ENCODE data around the gene UBA5.

UBA5 gene

GRCh38 chr3:132655471-132655870 lies 4.7 kb upstream of the UBA5 start (continued):
- no peak for TF ChIP-seq TRIM28 (IDR thresholded peaks at IDR 0.05; ENCODE audit: borderline replicate concordance, low read length)
- no peak for TF ChIP-seq ZNF48 (tag by site-specific recombination; IDR thresholded peaks at IDR 0.05)
- no peak for TF ChIP-seq ZNF10 (tag by site-specific recombination; IDR thresholded peaks at IDR 0.05)

GRCh38 chr3:132657869-132658747 lies 2.0 kb upstream of the UBA5 start:
- ChIA-PET POLR2A (no interaction called here), CTCF (interaction anchor here (0.8 to 2.3 kb wide), 2 partner anchors 122 to 632 kb away, joined by 3 to 7 read pairs; no protein-coding TSS in a partner anchor)
- Histone ChIP-seq H3K27ac (ENCODE audit: extremely low read depth, low read depth, low read length) (no peak overlapping the region), H3K36me3 (ENCODE audit: control insufficient read depth in 2 of 2, insufficient read depth in 1 of 2, low read length in 2 of 2) (no peaks in the 10 kb centered on the region), H3K4me3 (ENCODE audit: low read depth, low read length) (peak overlapping the region; percentile 98), H3K9me3 (ENCODE audit: control insufficient read depth, insufficient read depth, low read depth, low read length) (no peaks in the 10 kb centered on the region), H3K4me1 (ENCODE audit: control insufficient read depth, insufficient read depth, low read length) (no peaks in the 10 kb centered on the region)
- TF ChIP-seq ZNF530 (tag by site-specific recombination; IDR thresholded peaks at IDR 0.05; ENCODE audit: low read depth): no peak
- TF ChIP-seq ZNF354C (tag by site-specific recombination; IDR thresholded peaks at IDR 0.05; ENCODE audit: borderline replicate concordance, low read depth): no peak
- no peak for TF ChIP-seq ZBTB10 (tag by site-specific recombination; IDR thresholded peaks at IDR 0.05)
- TF ChIP-seq ZNF223 (tag by site-specific recombination; IDR thresholded peaks at IDR 0.05): no peak
- TF ChIP-seq GLIS1 (tag by site-specific recombination; IDR thresholded peaks at IDR 0.05): no peak
- TF ChIP-seq ZNF175 (tag by site-specific recombination; IDR thresholded peaks at IDR 0.05): no peak
- no peak for TF ChIP-seq ZSCAN16 (tag by site-specific recombination; IDR thresholded peaks at IDR 0.05)
- TF ChIP-seq ZNF777 (tag by site-specific recombination; IDR thresholded peaks at IDR 0.05; ENCODE audit: borderline replicate concordance): no peak
- TF ChIP-seq ZNF629 (tag by site-specific recombination; IDR thresholded peaks at IDR 0.05): no peak
- TF ChIP-seq TCF7L2 (IDR thresholded peaks at IDR 0.05; ENCODE audit: borderline replicate concordance, low read depth, low read length): no peak
- no peak for TF ChIP-seq ZNF585B (tag by site-specific recombination; IDR thresholded peaks at IDR 0.05)
- no peak for TF ChIP-seq ZNF112 (tag by site-specific recombination; IDR thresholded peaks at IDR 0.05)
- TF ChIP-seq OSR2 (tag by site-specific recombination; IDR thresholded peaks at IDR 0.05): no peak
- no peak for TF ChIP-seq SP3 (tag by site-specific recombination; IDR thresholded peaks at IDR 0.05)
- no peak for TF ChIP-seq ZNF626 (tag by site-specific recombination; IDR thresholded peaks at IDR 0.05)
- no peak for TF ChIP-seq ZSCAN30 (tag by site-specific recombination; IDR thresholded peaks at IDR 0.05)
- TF ChIP-seq ZNF560 (tag by site-specific recombination; IDR thresholded peaks at IDR 0.05; ENCODE audit: borderline replicate concordance): no peak
- TF ChIP-seq ZNF449 (tag by site-specific recombination; IDR thresholded peaks at IDR 0.05): no peak

Measured in HEK293 (cell line).